ENCODE measurements around the gene CARNS1. TPM values are rescaled to one million over a fixed set of nuclear protein-coding genes. Genes with fewer than 3 reads are reported as not detected.

Gene CARNS1
- total RNA-seq, 1 experiment from 2014 or later: 1.1 TPM

GRCh38 chr11:67409781-67410368, 5.6 kb upstream of the CARNS1 start:
- no peak overlapping the region for H2BK15ac ChIP-seq (ENCODE audit: low read depth, low read length)
- WGBS (ENCODE audit: extremely low coverage, insufficient read length, low lambda C conversion rate): no CpG with 5 or more reads among the region's 13 CpGs
- no peaks in the 10 kb centered on the region for H3K79me2 ChIP-seq (ENCODE audit: insufficient read depth, low read length)
- H4K20me1 ChIP-seq (ENCODE audit: control insufficient read depth, insufficient read depth, insufficient read length): no peaks in the 10 kb centered on the region
- H3K23ac ChIP-seq (ENCODE audit: insufficient read length, low read depth, low read length): no peak overlapping the region
- no peak overlapping the region for H2AK5ac ChIP-seq (ENCODE audit: insufficient read length, low read length)
- no peak overlapping the region for H3T11ph ChIP-seq (ENCODE audit: low read length)
- H3K18ac ChIP-seq (ENCODE audit: insufficient read length, low read depth, low read length): no peak overlapping the region
- Mint-ChIP-seq H3K27me3 (ENCODE audit: low read depth) (peaks cover 49% of the 10 kb centered on the region), H3K9me3 (no peaks in the 10 kb centered on the region), H3K36me3 (ENCODE audit: insufficient read depth in 1 of 3, low read depth in 3 of 3) (no peaks in the 10 kb centered on the region), H3K4me1 (peaks cover 14 to 28% of the 10 kb centered on the region in 2 experiments), H3K4me3 (peak overlapping the region in 1 of 2 experiments; percentile 55; a peak in 2 of 5 replicates), H3K27ac (no peak overlapping the region; a peak in 1 of 7 replicates)
- H3K23me2 ChIP-seq (ENCODE audit: insufficient read length, low read depth, low read length, poor library complexity, severe bottlenecking): no peaks in the 10 kb centered on the region
- H3K79me1 ChIP-seq (ENCODE audit: insufficient read depth, low read depth, low read length, poor library complexity, severe bottlenecking): no peaks in the 10 kb centered on the region
- H3K27ac ChIP-seq (ENCODE audit: insufficient read length, low read depth, low read length): no peak overlapping the region
- no peaks in the 10 kb centered on the region for H3K4me1 ChIP-seq (ENCODE audit: insufficient read depth, low read length)
- H2BK12ac ChIP-seq (ENCODE audit: insufficient read length, low read depth, low read length): no peak overlapping the region
- no peaks in the 10 kb centered on the region for H3K27me3 ChIP-seq (ENCODE audit: insufficient read depth, low read length)
- no peak for TF ChIP-seq CTCF (conservative IDR thresholded peaks at IDR 0.05)
- no peak overlapping the region for H3K14ac ChIP-seq (ENCODE audit: insufficient read depth, low read length)
- H4K91ac ChIP-seq (ENCODE audit: insufficient read length, low read depth, low read length): no peak overlapping the region
- no peak overlapping the region for H4K8ac ChIP-seq (replicated peaks; ENCODE audit: insufficient read length, low read depth, low read length)
- H2BK5ac ChIP-seq (ENCODE audit: insufficient read length, low read length): no peak overlapping the region
- H2BK120ac ChIP-seq (ENCODE audit: low read depth, low read length, poor library complexity, severe bottlenecking): no peak overlapping the region
- no peak overlapping the region for H2AFZ ChIP-seq (ENCODE audit: low read length)
- H2BK20ac ChIP-seq (ENCODE audit: low read depth, low read length, poor library complexity, severe bottlenecking): no peak overlapping the region
- no peaks in the 10 kb centered on the region for H3K9me3 ChIP-seq (ENCODE audit: control insufficient read depth, low read depth, low read length)
- peak; percentile 93 for DNase-seq
- H3K4ac ChIP-seq (ENCODE audit: low read depth, low read length): no peak overlapping the region
- no peak overlapping the region for H3K9ac ChIP-seq (ENCODE audit: extremely low read depth, insufficient read length, low read length)
- H3K4me2 ChIP-seq (ENCODE audit: insufficient read depth, insufficient read length, low read length): no peak overlapping the region
- no peak overlapping the region for H4K5ac ChIP-seq (ENCODE audit: insufficient read length, low read depth, low read length)
- H3K56ac ChIP-seq (ENCODE audit: insufficient read length, low read depth, low read length): no peak overlapping the region
